ENCODE data around the gene ZBTB48. TPM values are rescaled to one million over a fixed set of nuclear protein-coding genes. Genes with fewer than 3 reads are reported as not detected.

ZBTB48 gene
- polyA plus RNA-seq, 3 donors: 13.2 to 94.2 (median 23.0) TPM

DNA sequence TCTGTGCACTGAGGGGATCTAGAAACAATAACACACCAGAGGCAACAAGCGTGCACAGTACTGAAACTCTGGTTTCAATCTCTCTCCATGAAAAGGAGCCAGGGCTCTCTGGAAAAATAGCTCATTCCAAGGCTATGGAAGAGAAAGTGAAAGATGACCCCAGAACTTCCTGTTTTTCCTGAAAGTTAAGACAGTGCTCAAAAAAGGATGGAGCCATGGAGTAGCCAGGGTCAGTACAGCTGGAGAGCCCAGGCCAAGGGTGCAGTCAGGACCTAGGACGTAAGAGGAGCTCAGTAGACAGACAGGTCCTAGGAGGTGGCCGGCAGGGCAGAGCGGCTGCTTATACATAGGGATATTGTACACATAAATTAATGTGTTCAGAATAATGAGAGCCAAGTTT, 44.6 kb upstream of the ZBTB48 start:
- Mint-ChIP-seq H3K4me1 (peaks cover 4% of the 10 kb centered on the region), H3K9me3 (no peaks in the 10 kb centered on the region), H3K36me3 (peaks cover 51 to 74% of the 10 kb centered on the region in 2 donors), H3K27ac (peak overlapping the region in 5 of 7 donors; percentile 23 to 67 (median 38)), H3K4me3 (no peak overlapping the region), H3K27me3 (ENCODE audit: low read depth in 3 of 3) (peaks cover 0 to 2% (median 0%) of the 10 kb centered on the region in 3 donors)
- intact Hi-C loops (cut with micrococcal nuclease): no loop called here
- H3K79me2 ChIP-seq (ENCODE audit: insufficient read depth, low read length): no peaks in the 10 kb centered on the region
- no peaks in the 10 kb centered on the region for H3K9me3 ChIP-seq (replicated peaks in 1 of 2; ENCODE audit: control insufficient read depth in 1 of 2, insufficient read depth in 1 of 2, low read length in 2 of 2)
- H3K4me2 ChIP-seq (replicated peaks; ENCODE audit: extremely low read depth, low read length, poor library complexity, severe bottlenecking): no peak overlapping the region
- H3K4me1 ChIP-seq (ENCODE audit: control insufficient read depth in 1 of 2, insufficient read depth in 2 of 2, low read length in 2 of 2): peaks cover 0 to 4% of the 10 kb centered on the region in 2 donors
- no peak for DNase-seq
- no peak overlapping the region for H3K4me3 ChIP-seq (replicated peaks in 1 of 3; ENCODE audit: low read depth in 2 of 3, low read length in 3 of 3)
- no peak overlapping the region for H2AFZ ChIP-seq (ENCODE audit: insufficient read depth, low read depth, low read length, poor library complexity, severe bottlenecking)
- no peaks in the 10 kb centered on the region for H3K27me3 ChIP-seq (ENCODE audit: control insufficient read depth in 2 of 2, insufficient read depth in 2 of 2, low read length in 2 of 2)
- peak overlapping the region in 1 of 2 donors; percentile 72 for H3K27ac ChIP-seq (ENCODE audit: low read depth in 1 of 2, low read length in 2 of 2)
- peaks cover 41 to 73% of the 10 kb centered on the region in 2 donors for H3K36me3 ChIP-seq (replicated peaks in 1 of 2; ENCODE audit: control insufficient read depth in 1 of 2, insufficient read depth in 2 of 2, low read length in 2 of 2)
- WGBS (ENCODE audit: insufficient coverage): 100% methylated on average over 2 of the region's 4 CpGs
- TF ChIP-seq, protein P1, sequence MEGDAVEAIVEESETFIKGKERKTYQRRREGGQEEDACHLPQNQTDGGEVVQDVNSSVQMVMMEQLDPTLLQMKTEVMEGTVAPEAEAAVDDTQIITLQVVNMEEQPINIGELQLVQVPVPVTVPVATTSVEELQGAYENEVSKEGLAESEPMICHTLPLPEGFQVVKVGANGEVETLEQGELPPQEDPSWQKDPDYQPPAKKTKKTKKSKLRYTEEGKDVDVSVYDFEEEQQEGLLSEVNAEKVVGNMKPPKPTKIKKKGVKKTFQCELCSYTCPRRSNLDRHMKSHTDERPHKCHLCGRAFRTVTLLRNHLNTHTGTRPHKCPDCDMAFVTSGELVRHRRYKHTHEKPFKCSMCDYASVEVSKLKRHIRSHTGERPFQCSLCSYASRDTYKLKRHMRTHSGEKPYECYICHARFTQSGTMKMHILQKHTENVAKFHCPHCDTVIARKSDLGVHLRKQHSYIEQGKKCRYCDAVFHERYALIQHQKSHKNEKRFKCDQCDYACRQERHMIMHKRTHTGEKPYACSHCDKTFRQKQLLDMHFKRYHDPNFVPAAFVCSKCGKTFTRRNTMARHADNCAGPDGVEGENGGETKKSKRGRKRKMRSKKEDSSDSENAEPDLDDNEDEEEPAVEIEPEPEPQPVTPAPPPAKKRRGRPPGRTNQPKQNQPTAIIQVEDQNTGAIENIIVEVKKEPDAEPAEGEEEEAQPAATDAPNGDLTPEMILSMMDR (IDR thresholded peaks at IDR 0.05): no peak
- no peak overlapping the region for H3K9ac ChIP-seq (ENCODE audit: insufficient read depth, low read length, poor library complexity, severe bottlenecking)
- no peaks in the 10 kb centered on the region for H4K20me1 ChIP-seq (ENCODE audit: insufficient read depth, low read length)

DNA sequence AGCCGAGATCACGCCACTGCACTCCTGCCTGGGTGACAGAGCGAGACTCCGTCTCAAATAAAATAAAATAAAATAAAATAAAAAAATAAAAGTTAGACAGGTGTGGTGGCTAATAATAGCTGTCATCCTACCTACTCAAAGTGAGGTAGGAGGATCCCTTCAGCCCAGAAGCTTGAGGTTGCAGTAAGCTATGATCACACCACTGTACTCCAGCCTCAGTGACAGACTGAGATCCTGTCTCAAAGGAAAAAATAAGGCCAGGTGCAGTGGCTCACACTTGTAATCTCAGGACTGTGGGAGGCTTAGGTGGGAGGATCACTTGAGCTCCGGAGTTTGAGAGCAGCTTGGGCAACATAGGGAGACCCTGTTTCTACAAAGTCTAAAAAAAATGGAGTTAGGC, 43.5 kb upstream of the ZBTB48 start:
- Histone ChIP-seq H3K9ac (ENCODE audit: insufficient read depth, low read length, poor library complexity, severe bottlenecking) (no peak overlapping the region), H3K36me3 (replicated peaks in 1 of 2; ENCODE audit: control insufficient read depth in 1 of 2, insufficient read depth in 2 of 2, low read length in 2 of 2) (peaks cover 36 to 73% of the 10 kb centered on the region in 2 donors), H3K4me2 (replicated peaks; ENCODE audit: extremely low read depth, low read length, poor library complexity, severe bottlenecking) (no peak overlapping the region), H4K20me1 (ENCODE audit: insufficient read depth, low read length) (no peaks in the 10 kb centered on the region), H3K4me3 (replicated peaks in 1 of 3; ENCODE audit: low read depth in 2 of 3, low read length in 3 of 3) (no peak overlapping the region), H3K9me3 (replicated peaks in 1 of 2; ENCODE audit: control insufficient read depth in 1 of 2, insufficient read depth in 1 of 2, low read length in 2 of 2) (no peaks in the 10 kb centered on the region), H3K27ac (ENCODE audit: low read depth in 1 of 2, low read length in 2 of 2) (no peak overlapping the region), H3K27me3 (ENCODE audit: control insufficient read depth in 2 of 2, insufficient read depth in 2 of 2, low read length in 2 of 2) (no peaks in the 10 kb centered on the region), H3K4me1 (ENCODE audit: control insufficient read depth in 1 of 2, insufficient read depth in 2 of 2, low read length in 2 of 2) (peaks cover 0 to 4% of the 10 kb centered on the region in 2 donors), H3K79me2 (ENCODE audit: insufficient read depth, low read length) (no peaks in the 10 kb centered on the region), H2AFZ (ENCODE audit: insufficient read depth, low read depth, low read length, poor library complexity, severe bottlenecking) (no peak overlapping the region)
- no peak for DNase-seq
- WGBS (ENCODE audit: insufficient coverage): no CpG with 5 or more reads among the region's 5 CpGs
- Mint-ChIP-seq H3K4me1 (peaks cover 4% of the 10 kb centered on the region), H3K9me3 (no peaks in the 10 kb centered on the region), H3K27ac (peak overlapping the region in 1 of 7 donors; percentile 54), H3K36me3 (peaks cover 52 to 72% of the 10 kb centered on the region in 2 donors), H3K4me3 (no peak overlapping the region), H3K27me3 (ENCODE audit: low read depth in 3 of 3) (peaks cover 0 to 2% (median 0%) of the 10 kb centered on the region in 3 donors)
- intact Hi-C loops (cut with micrococcal nuclease): no loop called here
- TF ChIP-seq, protein P1 (IDR thresholded peaks at IDR 0.05): no peak

Data from CD14-positive monocyte (primary cell).